ENCODE measurements around the gene KIR2DL3.
"Not testable (repeated sequence)": the region's sequence is repeated elsewhere in the genome, so short reads cannot be mapped to it uniquely, and the experiment has no call there.

Gene KIR2DL3

DNA sequence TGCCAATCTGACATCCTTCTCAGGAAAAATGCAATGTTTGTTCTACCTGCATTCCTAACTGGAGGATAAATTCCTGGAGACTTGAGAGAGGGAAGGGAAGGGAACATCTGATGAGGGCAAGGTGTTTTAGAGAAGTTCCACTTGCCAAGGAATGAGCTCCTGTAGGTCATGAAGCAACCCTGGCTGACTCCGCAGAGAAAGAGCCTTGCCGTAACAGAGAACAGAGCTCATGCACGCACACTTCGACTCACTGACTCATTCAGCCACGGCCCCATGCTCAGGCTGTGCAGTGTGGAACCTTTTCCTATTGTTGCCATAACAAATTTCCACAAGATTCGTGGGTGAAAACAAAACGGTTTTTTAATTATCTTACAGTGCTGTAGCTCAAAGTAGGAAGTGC is 40.6 kb downstream of the KIR2DL3 start:
- in situ Hi-C loops (cut with HindIII; ENCODE audit: low pct_ligation_motif_present, low pct_unique_long_range_greater_than_20kb, low sequenced_read_pairs); DNase-seq: not testable (repeated sequence)

- DNase-seq; in situ Hi-C loops (cut with HindIII; ENCODE audit: low pct_ligation_motif_present, low pct_unique_long_range_greater_than_20kb, low sequenced_read_pairs): not testable (repeated sequence)
Measured at GRCh38 chr19:54782916-54783315, 44.6 kb downstream of the KIR2DL3 start.

DNA sequence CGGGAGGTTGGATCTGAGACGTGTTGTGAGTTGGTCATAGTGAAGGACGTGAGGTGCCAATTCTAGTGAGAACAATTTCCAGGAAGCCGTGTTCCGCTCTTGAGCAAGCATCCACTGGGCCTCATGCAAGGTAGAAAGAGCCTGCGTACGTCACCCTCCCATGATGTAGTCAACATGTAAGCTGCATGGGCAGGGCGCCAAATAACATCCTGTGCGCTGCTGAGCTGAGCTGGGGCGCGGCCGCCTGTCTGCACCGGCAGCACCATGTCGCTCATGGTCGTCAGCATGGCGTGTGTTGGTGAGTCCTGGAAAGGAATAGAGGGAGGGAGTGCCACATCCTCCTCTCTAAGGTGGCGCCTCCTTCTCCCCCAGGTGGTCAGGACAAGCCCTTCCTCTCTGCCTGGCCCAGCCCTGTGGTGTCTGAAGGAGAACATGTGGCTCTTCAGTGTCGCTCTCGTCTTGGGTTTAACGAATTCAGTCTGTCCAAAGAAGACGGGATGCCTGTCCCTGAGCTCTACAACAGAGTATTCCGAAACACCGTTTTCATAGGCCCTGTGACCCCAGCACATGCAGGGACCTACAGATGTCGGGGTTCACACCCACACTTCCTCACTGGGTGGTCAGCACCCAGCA is 47.9 kb downstream of the KIR2DL3 start:
- in situ Hi-C loops (cut with HindIII; ENCODE audit: low pct_ligation_motif_present, low pct_unique_long_range_greater_than_20kb, low sequenced_read_pairs); DNase-seq: not testable (repeated sequence)

DNA sequence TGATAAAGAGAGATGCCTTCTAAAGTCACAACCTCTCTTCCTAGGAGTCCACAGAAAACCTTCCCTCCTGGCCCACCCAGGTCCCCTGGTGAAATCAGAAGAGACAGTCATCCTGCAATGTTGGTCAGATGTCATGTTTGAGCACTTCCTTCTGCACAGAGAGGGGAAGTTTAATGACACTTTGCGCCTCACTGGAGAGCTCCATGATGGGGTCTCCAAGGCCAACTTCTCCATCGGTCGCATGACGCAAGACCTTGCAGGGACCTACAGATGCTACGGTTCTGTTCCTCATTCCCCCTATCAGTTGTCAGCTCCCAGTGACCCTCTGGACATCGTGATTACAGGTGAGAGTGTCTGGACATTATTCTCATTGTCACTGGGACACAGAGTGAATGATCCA is 49.8 kb downstream of the KIR2DL3 start:
- in situ Hi-C loops (cut with HindIII; ENCODE audit: low pct_ligation_motif_present, low pct_unique_long_range_greater_than_20kb, low sequenced_read_pairs); DNase-seq: not testable (repeated sequence)

DNA sequence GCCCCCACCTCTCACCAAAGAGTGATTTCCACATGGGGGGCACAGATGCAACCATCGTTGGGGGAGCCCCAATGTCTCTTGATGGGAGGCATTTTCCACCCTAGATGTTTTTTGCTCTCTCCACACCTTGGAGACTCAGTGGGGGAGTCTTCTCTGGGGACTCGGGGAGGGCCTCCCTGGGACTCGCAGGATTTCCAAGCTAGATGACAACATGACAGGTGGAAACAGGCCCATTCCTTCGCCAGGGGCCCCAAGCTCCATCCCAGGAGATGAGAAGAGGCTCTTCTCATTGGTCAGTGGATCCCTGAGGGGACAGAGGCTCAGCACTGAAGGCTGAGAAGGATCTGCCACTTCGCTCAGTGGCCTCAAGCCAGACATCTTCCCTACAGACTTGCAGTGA is 52.4 kb downstream of the KIR2DL3 start:
- in situ Hi-C loops (cut with HindIII; ENCODE audit: low pct_ligation_motif_present, low pct_unique_long_range_greater_than_20kb, low sequenced_read_pairs): no loop called here
- DNase-seq: no peak

DNA sequence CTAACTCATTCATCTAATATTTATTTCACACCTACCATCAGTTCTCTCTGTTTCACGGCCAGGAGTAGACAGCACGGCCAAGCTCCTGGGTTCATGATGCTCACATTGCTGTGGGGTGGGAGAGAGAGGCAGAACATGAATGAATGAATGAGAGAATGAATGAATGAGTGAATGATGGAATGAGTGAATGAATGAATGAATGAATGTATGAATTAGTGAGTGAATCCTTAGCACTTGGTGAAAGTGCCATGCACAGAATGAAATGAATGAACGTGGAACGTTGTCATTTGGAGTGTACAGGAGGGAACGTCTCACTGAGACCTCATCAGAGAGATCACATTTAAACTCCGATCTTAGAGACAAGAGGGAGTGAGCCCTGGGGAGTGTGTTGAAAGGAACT is 53.2 kb downstream of the KIR2DL3 start:
- DNase-seq: no peak
- in situ Hi-C loops (cut with HindIII; ENCODE audit: low pct_ligation_motif_present, low pct_unique_long_range_greater_than_20kb, low sequenced_read_pairs): no loop called here

- no peak for DNase-seq
- in situ Hi-C loops (cut with HindIII; ENCODE audit: low pct_ligation_motif_present, low pct_unique_long_range_greater_than_20kb, low sequenced_read_pairs): no loop called here
Measured at GRCh38 chr19:54792814-54793213, 54.5 kb downstream of the KIR2DL3 start.

- in situ Hi-C loops (cut with HindIII; ENCODE audit: low pct_ligation_motif_present, low pct_unique_long_range_greater_than_20kb, low sequenced_read_pairs): no loop called here
- no peak for DNase-seq
Measured at GRCh38 chr19:54795758-54796157, 57.4 kb downstream of the KIR2DL3 start.

All from ACHN (cell line).